Measurements from ENCODE around the gene TMEM207.

TMEM207 gene

DNA sequence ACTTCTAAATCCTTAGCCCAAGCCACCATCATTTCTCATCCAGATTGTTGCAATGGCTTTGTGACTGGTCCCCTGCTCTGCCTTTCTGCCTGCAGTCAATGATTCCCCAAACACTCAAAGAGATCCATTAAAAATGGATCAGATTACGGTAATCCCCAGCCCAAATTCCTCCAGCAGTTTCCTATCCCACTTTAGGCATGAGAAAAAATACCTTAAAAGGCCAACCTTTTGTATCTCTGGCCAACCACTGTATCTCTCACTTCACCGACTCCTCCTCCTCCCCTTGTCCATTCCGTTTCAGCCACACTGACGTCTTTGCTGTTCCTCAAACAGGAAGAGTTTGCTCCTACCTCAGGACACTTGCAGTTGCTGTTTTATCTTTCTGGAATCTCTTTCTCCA, 43.3 kb upstream of the TMEM207 start:
- TF ChIP-seq, protein P1, sequence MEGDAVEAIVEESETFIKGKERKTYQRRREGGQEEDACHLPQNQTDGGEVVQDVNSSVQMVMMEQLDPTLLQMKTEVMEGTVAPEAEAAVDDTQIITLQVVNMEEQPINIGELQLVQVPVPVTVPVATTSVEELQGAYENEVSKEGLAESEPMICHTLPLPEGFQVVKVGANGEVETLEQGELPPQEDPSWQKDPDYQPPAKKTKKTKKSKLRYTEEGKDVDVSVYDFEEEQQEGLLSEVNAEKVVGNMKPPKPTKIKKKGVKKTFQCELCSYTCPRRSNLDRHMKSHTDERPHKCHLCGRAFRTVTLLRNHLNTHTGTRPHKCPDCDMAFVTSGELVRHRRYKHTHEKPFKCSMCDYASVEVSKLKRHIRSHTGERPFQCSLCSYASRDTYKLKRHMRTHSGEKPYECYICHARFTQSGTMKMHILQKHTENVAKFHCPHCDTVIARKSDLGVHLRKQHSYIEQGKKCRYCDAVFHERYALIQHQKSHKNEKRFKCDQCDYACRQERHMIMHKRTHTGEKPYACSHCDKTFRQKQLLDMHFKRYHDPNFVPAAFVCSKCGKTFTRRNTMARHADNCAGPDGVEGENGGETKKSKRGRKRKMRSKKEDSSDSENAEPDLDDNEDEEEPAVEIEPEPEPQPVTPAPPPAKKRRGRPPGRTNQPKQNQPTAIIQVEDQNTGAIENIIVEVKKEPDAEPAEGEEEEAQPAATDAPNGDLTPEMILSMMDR (IDR thresholded peaks at IDR 0.05; ENCODE audit: low read depth, low read length) = no peak
- no peak for TF ChIP-seq EZH2phosphoT487 (IDR thresholded peaks at IDR 0.05; ENCODE audit: low read depth)
- Histone ChIP-seq H3K36me3 (replicated peaks; ENCODE audit: low read depth, low read length) (no peaks in the 10 kb centered on the region), H3K4me1 (ENCODE audit: low read length) (peaks cover 10% of the 10 kb centered on the region; the same call in 1 of the 2 replicates)

DNA sequence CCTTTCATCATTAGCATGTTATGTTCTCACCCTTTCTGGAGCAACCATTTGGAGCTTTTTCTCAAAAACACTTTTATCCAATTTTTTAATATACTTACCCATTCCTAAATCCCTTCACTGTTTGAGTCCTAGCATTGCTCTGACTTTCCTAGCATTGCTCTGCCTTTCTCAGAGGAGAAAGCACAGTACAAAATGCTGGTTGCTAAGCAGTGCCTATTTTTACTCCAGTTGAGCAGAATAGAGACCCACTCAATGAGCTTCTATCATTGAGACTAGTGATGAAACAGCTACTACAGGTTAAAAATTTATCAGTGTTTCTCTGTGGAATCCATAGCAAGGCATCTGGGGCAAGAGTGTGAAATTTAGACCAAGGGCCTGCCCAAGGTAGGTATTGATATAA, 42.4 kb upstream of the TMEM207 start:
- Histone ChIP-seq H3K4me1 (ENCODE audit: low read length) (peaks cover 10% of the 10 kb centered on the region; the same call in 1 of the 2 replicates), H3K4me2 (ENCODE audit: low read length) (no peak overlapping the region), H3K9ac (ENCODE audit: low read length) (no peak overlapping the region), H3K9me3 (ENCODE audit: insufficient read depth, low read length) (no peaks in the 10 kb centered on the region), H3K4me3 (ENCODE audit: low read length) (no peak overlapping the region), H4K20me1 (ENCODE audit: insufficient read depth, low read length) (no peaks in the 10 kb centered on the region), H3K36me3 (replicated peaks; ENCODE audit: low read depth, low read length) (no peaks in the 10 kb centered on the region), H3K27me3 (ENCODE audit: low read depth, low read length) (0 out of 2 replicates have a peak, but pooled peaks cover 4% of the 10 kb centered on the region), H3K79me2 (ENCODE audit: low read length) (no peaks in the 10 kb centered on the region), H3K27ac (ENCODE audit: low read length) (no peak overlapping the region), H2AFZ (ENCODE audit: low read depth, low read length) (no peak overlapping the region)
- TF ChIP-seq, protein P1 (IDR thresholded peaks at IDR 0.05; ENCODE audit: low read depth, low read length) = no peak
- no peak for TF ChIP-seq EZH2phosphoT487 (IDR thresholded peaks at IDR 0.05; ENCODE audit: low read depth)

More for the DNA sequence above, 43.3 kb upstream of the TMEM207 start:
- no peaks in the 10 kb centered on the region for H3K9me3 ChIP-seq (ENCODE audit: insufficient read depth, low read length)
- H3K27me3 ChIP-seq (ENCODE audit: low read depth, low read length) = 0 out of 2 replicates have a peak, but pooled peaks cover 3% of the 10 kb centered on the region
- no peak overlapping the region for H3K4me2 ChIP-seq (ENCODE audit: low read length)
- H2AFZ ChIP-seq (ENCODE audit: low read depth, low read length) = no peak overlapping the region
- H4K20me1 ChIP-seq (ENCODE audit: insufficient read depth, low read length) = no peaks in the 10 kb centered on the region
- H3K79me2 ChIP-seq (ENCODE audit: low read length) = no peaks in the 10 kb centered on the region
- no peak overlapping the region for H3K9ac ChIP-seq (ENCODE audit: low read length)
- no peak overlapping the region for H3K27ac ChIP-seq (ENCODE audit: low read length)
- H3K4me3 ChIP-seq (ENCODE audit: low read length) = no peak overlapping the region

DNA sequence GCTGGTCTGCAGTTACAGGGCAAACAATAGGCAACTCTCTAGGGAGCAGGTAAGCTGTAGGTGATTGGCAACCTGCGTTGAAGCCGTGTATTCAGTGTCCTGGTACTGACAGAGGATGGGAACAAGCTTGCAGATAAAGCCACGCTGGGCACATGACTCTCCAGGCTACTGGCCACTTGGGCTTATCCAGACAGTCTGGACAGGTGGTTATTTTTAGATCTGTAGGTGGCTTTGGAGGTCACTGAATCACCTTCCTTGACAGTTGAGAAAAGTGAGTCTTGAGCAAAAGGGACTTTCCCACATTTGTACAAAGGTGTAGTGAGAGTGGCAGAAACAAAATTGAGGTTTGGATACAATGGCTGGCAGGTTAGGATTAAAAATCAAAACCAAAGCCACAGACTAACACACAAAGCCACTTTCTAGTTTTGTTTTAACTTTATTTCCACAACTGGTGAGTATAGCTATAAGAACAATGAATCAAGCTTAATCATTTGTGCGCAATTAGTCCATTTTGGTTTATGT, 41.9 kb upstream of the TMEM207 start:
- Histone ChIP-seq H3K27ac (ENCODE audit: low read length) (no peak overlapping the region), H3K79me2 (ENCODE audit: low read length) (no peaks in the 10 kb centered on the region), H3K4me1 (ENCODE audit: low read length) (peaks cover 10% of the 10 kb centered on the region; the same call in 1 of the 2 replicates), H3K4me2 (ENCODE audit: low read length) (0 out of 2 replicates have a peak overlapping the region, but pooled peaks have one; percentile 5), H3K27me3 (ENCODE audit: low read depth, low read length) (0 out of 2 replicates have a peak, but pooled peaks cover 6% of the 10 kb centered on the region), H3K36me3 (replicated peaks; ENCODE audit: low read depth, low read length) (no peaks in the 10 kb centered on the region), H3K4me3 (ENCODE audit: low read length) (no peak overlapping the region), H3K9me3 (ENCODE audit: insufficient read depth, low read length) (no peaks in the 10 kb centered on the region), H2AFZ (ENCODE audit: low read depth, low read length) (no peak overlapping the region), H4K20me1 (ENCODE audit: insufficient read depth, low read length) (no peaks in the 10 kb centered on the region), H3K9ac (ENCODE audit: low read length) (no peak overlapping the region)
- TF ChIP-seq EZH2phosphoT487 (IDR thresholded peaks at IDR 0.05; ENCODE audit: low read depth) = no peak
- TF ChIP-seq, protein P1 (IDR thresholded peaks at IDR 0.05; ENCODE audit: low read depth, low read length) = no peak

DNA sequence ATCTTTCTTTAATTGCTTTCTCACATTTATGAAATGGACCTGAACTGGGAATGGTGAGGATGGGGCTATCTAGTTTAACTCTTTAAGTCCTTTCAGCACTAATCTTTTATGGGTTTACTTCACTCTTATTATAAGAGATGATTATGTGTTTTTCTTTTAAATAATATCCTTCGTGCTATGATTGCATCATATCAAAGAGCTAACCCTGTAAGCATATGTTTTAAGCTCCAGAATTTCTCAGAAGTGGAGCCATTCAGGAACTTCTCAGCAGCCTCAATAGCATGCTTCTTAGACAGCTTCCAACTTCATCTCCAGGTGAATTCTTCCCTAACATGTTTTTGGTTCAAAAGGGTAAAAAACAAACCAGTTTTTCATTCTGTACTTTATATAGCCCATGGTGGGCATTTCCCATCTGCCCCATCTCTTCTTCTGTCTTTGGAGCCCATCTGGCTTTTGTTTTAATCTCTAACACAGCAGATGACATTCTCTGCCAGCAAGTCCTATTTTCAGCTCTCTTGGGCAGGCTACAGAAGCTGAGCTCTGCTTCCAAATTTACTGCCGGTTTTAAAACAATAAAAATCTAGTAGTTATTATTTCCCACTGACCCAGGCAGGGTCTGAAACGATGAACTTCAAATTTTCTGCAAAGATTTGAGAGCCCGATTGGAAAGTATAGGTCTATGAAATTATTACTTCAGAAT, 37.4 kb upstream of the TMEM207 start:
- no peak overlapping the region for H3K27ac ChIP-seq (ENCODE audit: low read length)
- H3K4me1 ChIP-seq (ENCODE audit: low read length) = peaks cover 6% of the 10 kb centered on the region; the same call in 1 of the 2 replicates
- no peak overlapping the region for H2AFZ ChIP-seq (ENCODE audit: low read depth, low read length)
- H3K4me2 ChIP-seq (ENCODE audit: low read length) = no peak overlapping the region
- H3K4me3 ChIP-seq (ENCODE audit: low read length) = no peak overlapping the region
- no peak for TF ChIP-seq EZH2phosphoT487 (IDR thresholded peaks at IDR 0.05; ENCODE audit: low read depth)
- TF ChIP-seq, protein P1 (IDR thresholded peaks at IDR 0.05; ENCODE audit: low read depth, low read length) = no peak
- H3K9ac ChIP-seq (ENCODE audit: low read length) = no peak overlapping the region
- H3K36me3 ChIP-seq (replicated peaks; ENCODE audit: low read depth, low read length) = no peaks in the 10 kb centered on the region
- no peaks in the 10 kb centered on the region for H4K20me1 ChIP-seq (ENCODE audit: insufficient read depth, low read length)
- 0 out of 2 replicates have a peak, but pooled peaks cover 6% of the 10 kb centered on the region for H3K27me3 ChIP-seq (ENCODE audit: low read depth, low read length)
- H3K79me2 ChIP-seq (ENCODE audit: low read length) = no peaks in the 10 kb centered on the region
- no peaks in the 10 kb centered on the region for H3K9me3 ChIP-seq (ENCODE audit: insufficient read depth, low read length)

All from OCI-LY3 (cell line).